ENCODE measurements around the gene BCDIN3D.

BCDIN3D gene

GRCh38 chr12:49795654-49796105 lies 47.2 kb downstream of the BCDIN3D start:
- no peak for DNase-seq (ENCODE audit: low read depth)

- no peak for DNase-seq (ENCODE audit: low read depth)
Observed at GRCh38 chr12:49794811-49795653, 47.9 kb downstream of the BCDIN3D start.

GRCh38 chr12:49794021-49794420 lies 48.9 kb downstream of the BCDIN3D start:
- DNase-seq (ENCODE audit: low read depth) = no peak

- DNase-seq (ENCODE audit: low read depth) = no peak
Observed at GRCh38 chr12:49793620-49794019, 49.3 kb downstream of the BCDIN3D start.

- no peak for DNase-seq (ENCODE audit: low read depth)
Observed at GRCh38 chr12:49792976-49793580, 49.8 kb downstream of the BCDIN3D start.

GRCh38 chr12:49792181-49792970 lies 50.5 kb downstream of the BCDIN3D start:
- no peak for DNase-seq (ENCODE audit: low read depth)

- DNase-seq (ENCODE audit: low read depth) = no peak
Observed at GRCh38 chr12:49791700-49792099, 51.2 kb downstream of the BCDIN3D start.

- DNase-seq (ENCODE audit: low read depth) = no peak
Observed at GRCh38 chr12:49790741-49791555, 52.0 kb downstream of the BCDIN3D start.

GRCh38 chr12:49789992-49790391 lies 52.9 kb downstream of the BCDIN3D start:
- DNase-seq (ENCODE audit: low read depth) = no peak

GRCh38 chr12:49787672-49788071 lies 55.2 kb downstream of the BCDIN3D start:
- no peak for DNase-seq (ENCODE audit: low read depth)

All from stimulated activated CD8-positive, alpha-beta memory T cell treated with anti-CD3 and anti-CD28 coated beads, Interleukin-15, amount 100 ng/mL, for 1 hour (primary cell).